ENCODE results near the gene GPC5. TPM values are rescaled to one million over a fixed set of nuclear protein-coding genes. Genes with fewer than 3 reads are reported as not detected.

Gene GPC5
- total and polyA plus RNA-seq, 11 donors: 0.14 to 2.9 (median 0.84) TPM; not detected in 1

DNA sequence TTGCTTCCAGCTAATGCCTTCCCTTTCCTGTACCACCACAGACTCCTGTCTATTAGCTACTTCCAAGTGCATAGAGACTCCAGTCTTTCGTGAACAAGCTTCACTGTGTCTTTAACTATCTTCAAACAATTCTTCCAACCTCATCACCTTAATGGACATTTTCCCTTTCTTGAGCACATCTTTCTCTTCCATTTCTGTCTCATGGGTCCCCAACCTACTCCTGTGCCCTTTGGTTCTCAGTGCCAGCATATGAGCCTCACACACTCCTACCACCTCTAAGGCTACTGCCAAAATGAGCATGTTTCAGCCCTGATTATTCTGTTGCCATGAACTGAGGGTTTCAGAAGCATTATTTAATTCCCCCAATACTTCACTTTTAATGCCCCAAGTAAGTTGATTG lies 360.3 kb downstream of the GPC5 start:
- no peak for DNase-seq
- TF ChIP-seq, protein P1, sequence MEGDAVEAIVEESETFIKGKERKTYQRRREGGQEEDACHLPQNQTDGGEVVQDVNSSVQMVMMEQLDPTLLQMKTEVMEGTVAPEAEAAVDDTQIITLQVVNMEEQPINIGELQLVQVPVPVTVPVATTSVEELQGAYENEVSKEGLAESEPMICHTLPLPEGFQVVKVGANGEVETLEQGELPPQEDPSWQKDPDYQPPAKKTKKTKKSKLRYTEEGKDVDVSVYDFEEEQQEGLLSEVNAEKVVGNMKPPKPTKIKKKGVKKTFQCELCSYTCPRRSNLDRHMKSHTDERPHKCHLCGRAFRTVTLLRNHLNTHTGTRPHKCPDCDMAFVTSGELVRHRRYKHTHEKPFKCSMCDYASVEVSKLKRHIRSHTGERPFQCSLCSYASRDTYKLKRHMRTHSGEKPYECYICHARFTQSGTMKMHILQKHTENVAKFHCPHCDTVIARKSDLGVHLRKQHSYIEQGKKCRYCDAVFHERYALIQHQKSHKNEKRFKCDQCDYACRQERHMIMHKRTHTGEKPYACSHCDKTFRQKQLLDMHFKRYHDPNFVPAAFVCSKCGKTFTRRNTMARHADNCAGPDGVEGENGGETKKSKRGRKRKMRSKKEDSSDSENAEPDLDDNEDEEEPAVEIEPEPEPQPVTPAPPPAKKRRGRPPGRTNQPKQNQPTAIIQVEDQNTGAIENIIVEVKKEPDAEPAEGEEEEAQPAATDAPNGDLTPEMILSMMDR (IDR thresholded peaks at IDR 0.05): no peak
- TF ChIP-seq POLR2A (IDR thresholded peaks at IDR 0.05): no peak
- H3K36me3 ChIP-seq: no peaks in the 10 kb centered on the region
- no peak for ATAC-seq
- 75 to 98% (median 80%) methylated on average over 1 of the region's 1 CpG for WGBS, 4 donors
- intact Hi-C loops (cut with DNase I): no loop called here
- H3K27ac ChIP-seq: no peak overlapping the region
- no peak overlapping the region for H3K4me3 ChIP-seq
- H3K9me3 ChIP-seq: no peaks in the 10 kb centered on the region
- H3K4me1 ChIP-seq: no peaks in the 10 kb centered on the region
- no peaks in the 10 kb centered on the region for H3K27me3 ChIP-seq

DNA sequence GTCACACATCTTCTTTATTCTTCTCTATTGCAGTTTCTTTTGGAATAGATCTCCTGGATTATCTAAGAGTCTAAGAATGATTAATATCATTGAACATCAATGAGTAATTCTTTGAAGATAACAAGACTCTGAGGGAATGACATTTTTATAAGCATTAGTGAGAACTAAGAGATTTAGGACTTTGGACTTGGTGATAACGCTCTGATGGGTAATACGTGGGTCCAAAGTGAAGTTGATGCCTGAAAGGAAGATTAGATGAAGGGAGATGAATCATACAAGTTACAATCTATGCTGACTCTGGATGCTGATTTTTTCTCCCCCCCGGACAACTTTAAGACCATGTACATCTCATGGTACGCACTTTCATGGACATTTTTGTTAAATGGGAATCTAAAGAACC lies 364.5 kb downstream of the GPC5 start:
- no peaks in the 10 kb centered on the region for H3K27me3 ChIP-seq
- no peaks in the 10 kb centered on the region for H3K4me1 ChIP-seq
- WGBS, 4 donors: 82 to 91% (median 85%) methylated on average over 4 of the region's 4 CpGs
- H3K27ac ChIP-seq: no peak overlapping the region
- H3K36me3 ChIP-seq: no peaks in the 10 kb centered on the region
- ATAC-seq (no peak), DNase-seq (no peak)
- no peak overlapping the region for H3K4me3 ChIP-seq
- intact Hi-C loops (cut with DNase I): no loop called here
- TF ChIP-seq POLR2A (IDR thresholded peaks at IDR 0.05): no peak
- TF ChIP-seq, protein P1 (IDR thresholded peaks at IDR 0.05): no peak
- H3K9me3 ChIP-seq: no peaks in the 10 kb centered on the region

DNA sequence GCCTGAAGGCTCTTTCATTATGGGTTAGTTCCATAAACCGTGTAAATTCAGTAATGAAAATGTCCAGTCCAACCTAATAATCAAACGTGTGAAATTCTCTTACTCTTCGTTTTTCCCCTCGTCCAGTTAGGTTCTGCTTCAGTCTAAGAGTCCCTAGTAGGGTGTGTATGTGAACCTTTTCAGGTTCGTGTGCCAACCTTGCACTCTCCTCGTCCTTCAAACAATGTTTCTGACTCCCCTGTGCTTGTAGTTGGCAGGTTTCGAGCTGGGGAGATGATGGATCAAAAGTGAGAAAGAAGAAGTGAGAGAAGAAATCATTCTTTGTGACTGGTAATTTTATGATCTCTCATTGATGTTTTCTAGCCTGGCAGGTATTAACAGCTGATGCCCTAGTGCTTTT lies 366.1 kb downstream of the GPC5 start:
- Histone ChIP-seq H3K27ac (no peak overlapping the region), H3K4me1 (no peaks in the 10 kb centered on the region), H3K27me3 (no peaks in the 10 kb centered on the region), H3K4me3 (no peak overlapping the region), H3K9me3 (no peaks in the 10 kb centered on the region), H3K36me3 (no peaks in the 10 kb centered on the region)
- TF ChIP-seq, protein P1 (IDR thresholded peaks at IDR 0.05): no peak
- TF ChIP-seq POLR2A (IDR thresholded peaks at IDR 0.05): no peak
- intact Hi-C loops (cut with DNase I): no loop called here
- no peak for ATAC-seq
- no peak for DNase-seq
- WGBS, 4 donors: 67 to 77% (median 73%) methylated on average over 7 of the region's 7 CpGs

DNA sequence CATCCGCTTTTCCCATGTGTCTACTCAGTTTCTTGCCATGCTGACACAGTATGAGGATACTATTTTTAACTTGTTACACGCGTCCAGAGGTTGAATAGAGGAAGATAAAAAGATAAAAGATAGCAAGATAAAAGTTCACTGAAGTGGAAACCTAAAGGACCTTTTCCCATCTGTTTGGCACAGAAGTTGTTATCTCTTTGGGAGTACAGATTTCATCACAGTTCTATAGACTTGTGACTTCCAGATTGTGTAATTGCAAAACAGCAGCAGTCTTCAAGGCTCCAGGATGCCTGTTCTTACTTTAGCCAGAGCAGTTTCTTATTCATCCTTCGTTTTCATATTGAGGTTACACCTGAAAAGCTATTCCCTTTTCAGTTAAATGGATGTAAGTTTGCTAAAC lies 369.2 kb downstream of the GPC5 start:
- H3K27ac ChIP-seq: no peak overlapping the region
- intact Hi-C loops (cut with DNase I): no loop called here
- no peaks in the 10 kb centered on the region for H3K36me3 ChIP-seq
- no peaks in the 10 kb centered on the region for H3K9me3 ChIP-seq
- no peak overlapping the region for H3K4me3 ChIP-seq
- no peak for ATAC-seq
- H3K4me1 ChIP-seq: no peaks in the 10 kb centered on the region
- H3K27me3 ChIP-seq: no peaks in the 10 kb centered on the region
- 37 to 44% (median 39%) methylated on average over 4 of the region's 4 CpGs for WGBS, 4 donors
- DNase-seq: no peak
- no peak for TF ChIP-seq POLR2A (IDR thresholded peaks at IDR 0.05)

DNA sequence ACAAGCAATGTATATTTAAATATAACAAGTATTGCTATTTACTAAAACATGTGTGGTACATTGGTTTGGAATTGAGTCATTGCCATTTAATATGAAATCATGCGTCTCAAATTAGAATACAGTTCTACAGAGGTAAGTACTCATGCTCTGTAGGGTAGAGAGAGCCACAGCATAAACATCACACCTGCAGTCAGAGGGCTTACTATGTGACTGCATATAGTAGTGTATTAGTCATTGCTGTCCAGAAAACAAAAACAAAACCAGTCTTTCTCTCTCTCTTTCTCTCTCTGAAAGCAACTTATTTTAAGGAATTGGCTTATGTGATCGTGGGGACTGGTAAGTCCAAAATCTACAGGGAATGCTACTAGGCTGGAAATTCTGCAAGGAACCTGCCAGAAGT lies 370.3 kb downstream of the GPC5 start:
- H3K4me3 ChIP-seq: no peak overlapping the region
- DNase-seq (no peak), ATAC-seq (no peak)
- H3K4me1 ChIP-seq: no peaks in the 10 kb centered on the region
- intact Hi-C loops (cut with DNase I): no loop called here
- H3K27ac ChIP-seq: no peak overlapping the region
- H3K36me3 ChIP-seq: no peaks in the 10 kb centered on the region
- 77 to 86% (median 83%) methylated on average over 2 of the region's 2 CpGs for WGBS, 4 donors
- no peaks in the 10 kb centered on the region for H3K27me3 ChIP-seq
- no peaks in the 10 kb centered on the region for H3K9me3 ChIP-seq
- no peak for TF ChIP-seq POLR2A (IDR thresholded peaks at IDR 0.05)
- TF ChIP-seq, protein P1 (IDR thresholded peaks at IDR 0.05): no peak
